GM15510 (cell line): ENCODE results near the gene IL23A.

Experiments
- POLR2A ChIP-seq: IDR thresholded peaks from 3 replicates; pipeline ENCODE4 v1.6.1; 2011; ENCODE audit warnings: borderline replicate concordance; ENCODE audit not compliant: insufficient read length; ENCODE audit errors: extremely low read depth

IL23A gene

GRCh38 chr12:56339158-56339422 lies 406 bp downstream of the IL23A start:
- TF ChIP-seq POLR2A, result no peak

GRCh38 chr12:56341616-56342015 lies 2.9 kb downstream of the IL23A start:
- TF ChIP-seq POLR2A, result no peak

GRCh38 chr12:56346675-56347074 lies 8.0 kb downstream of the IL23A start:
- TF ChIP-seq POLR2A, result no peak

GRCh38 chr12:56348776-56349175 lies 10.1 kb downstream of the IL23A start:
- TF ChIP-seq POLR2A, result no peak

- no peak for TF ChIP-seq POLR2A
Measured at GRCh38 chr12:56350662-56351061, 12.0 kb downstream of the IL23A start.

GRCh38 chr12:56351325-56351724 lies 12.6 kb downstream of the IL23A start:
- TF ChIP-seq POLR2A, result no peak

- TF ChIP-seq POLR2A, result no peak
Measured at GRCh38 chr12:56358836-56359532, 20.3 kb downstream of the IL23A start.

- peak; percentile 87 for TF ChIP-seq POLR2A
Measured at GRCh38 chr12:56359851-56360767, 21.4 kb downstream of the IL23A start, which contains the start of gene STAT2. Gene STAT2, minus strand, starts transcription at chr12:56360107. Its CDS starts 3,536 bp downstream, at chr12:56356571.

- TF ChIP-seq POLR2A, result no peak
Measured at GRCh38 chr12:56361487-56362129, 22.9 kb downstream of the IL23A start.

GRCh38 chr12:56362130-56363059 lies 23.7 kb downstream of the IL23A start, which contains the start of gene APOF:
Gene APOF, minus strand, starts transcription at chr12:56362857. Its CDS starts 112 bp downstream, at chr12:56362745.
- no peak for TF ChIP-seq POLR2A

- TF ChIP-seq POLR2A, result no peak
Measured at GRCh38 chr12:56366948-56367347, 28.3 kb downstream of the IL23A start.

- no peak for TF ChIP-seq POLR2A
Measured at GRCh38 chr12:56373515-56373914, 34.8 kb downstream of the IL23A start.

- no peak for TF ChIP-seq POLR2A
Measured at GRCh38 chr12:56374726-56375597, 36.3 kb downstream of the IL23A start.
